GM18498 (cell line): Measurements from ENCODE around the gene MZT2A.
"Not testable (repeated sequence)": the region's sequence is repeated elsewhere in the genome, so short reads cannot be mapped to it uniquely, and the experiment has no call there.

Experiments used
- ATAC-seq: cut with Tn5 transposase; IDR thresholded peaks from one replicate; pipeline ENCODE4 v1.9.1; 2021; ENCODE audit warnings: mild to moderate bottlenecking, moderate library complexity; ENCODE audit not compliant: unreplicated experiment

Gene MZT2A

DNA sequence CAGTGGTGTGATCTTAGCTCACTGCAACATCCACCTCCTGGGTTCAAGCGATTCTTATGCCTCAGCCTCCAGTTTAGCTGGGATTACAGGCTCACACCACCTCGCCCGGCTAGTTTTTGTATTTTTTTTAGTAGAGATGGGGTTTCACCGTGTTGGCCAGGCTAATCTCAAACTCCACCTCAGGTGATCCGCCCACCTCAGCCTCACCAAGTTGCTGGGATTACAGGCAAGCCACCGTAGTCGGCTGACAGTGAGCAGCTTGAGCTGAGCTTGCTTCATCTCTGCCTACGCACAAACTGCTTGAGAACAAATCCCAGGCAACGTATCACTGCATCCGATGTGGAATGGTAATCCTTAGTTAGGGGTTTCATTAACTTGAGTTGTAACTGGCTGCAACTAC lies 24.5 kb downstream of the MZT2A start:
- ATAC-seq, result not testable (repeated sequence)

DNA sequence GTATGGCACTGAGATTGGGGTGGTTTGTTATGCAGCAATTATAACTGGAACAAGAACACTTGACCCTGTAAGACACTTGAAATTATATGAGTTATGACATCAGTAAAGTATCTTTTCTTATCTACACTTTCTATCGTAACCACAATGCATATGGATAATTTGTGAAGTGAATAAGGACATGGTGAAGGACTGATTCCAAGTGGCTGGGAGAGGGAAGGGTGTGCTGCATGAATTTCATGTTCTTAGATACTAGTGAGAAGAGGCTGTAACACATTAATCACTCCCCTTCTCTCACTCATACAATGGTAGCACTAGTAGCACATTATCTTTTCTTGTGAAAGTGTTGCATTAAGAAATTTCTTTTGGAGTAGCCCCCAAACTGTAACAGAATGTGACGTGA lies 37.3 kb downstream of the MZT2A start:
- ATAC-seq, result not testable (repeated sequence)

- peak; percentile 86 for ATAC-seq
Observed at GRCh38 chr2:131451265-131451949, 40.8 kb downstream of the MZT2A start.

GRCh38 chr2:131447981-131448380 lies 44.2 kb downstream of the MZT2A start:
- ATAC-seq, result not testable (repeated sequence)

DNA sequence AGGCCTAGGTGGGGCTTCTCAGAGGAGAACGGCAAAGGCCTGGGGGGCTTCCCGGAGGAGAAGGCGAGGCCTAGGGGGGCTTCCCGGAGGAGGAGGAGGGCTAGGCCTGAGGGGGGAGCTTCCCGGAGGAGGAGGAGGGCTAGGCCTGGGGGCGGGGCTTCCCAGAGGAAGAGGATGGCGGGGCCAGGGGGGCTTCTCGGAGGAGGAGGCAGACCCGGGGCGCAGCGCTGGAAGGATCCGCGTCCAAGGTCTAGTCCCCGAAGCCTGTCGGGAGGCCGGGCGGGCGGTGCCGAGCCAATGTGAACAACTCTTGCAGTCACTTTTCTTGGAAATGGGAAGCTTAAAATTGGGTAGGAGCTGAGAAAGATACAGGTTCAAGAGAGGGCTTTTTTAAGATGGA lies 46.3 kb downstream of the MZT2A start:
- no peak for ATAC-seq

GRCh38 chr2:131445515-131445797 lies 46.7 kb downstream of the MZT2A start:
- ATAC-seq, result not testable (repeated sequence)

DNA sequence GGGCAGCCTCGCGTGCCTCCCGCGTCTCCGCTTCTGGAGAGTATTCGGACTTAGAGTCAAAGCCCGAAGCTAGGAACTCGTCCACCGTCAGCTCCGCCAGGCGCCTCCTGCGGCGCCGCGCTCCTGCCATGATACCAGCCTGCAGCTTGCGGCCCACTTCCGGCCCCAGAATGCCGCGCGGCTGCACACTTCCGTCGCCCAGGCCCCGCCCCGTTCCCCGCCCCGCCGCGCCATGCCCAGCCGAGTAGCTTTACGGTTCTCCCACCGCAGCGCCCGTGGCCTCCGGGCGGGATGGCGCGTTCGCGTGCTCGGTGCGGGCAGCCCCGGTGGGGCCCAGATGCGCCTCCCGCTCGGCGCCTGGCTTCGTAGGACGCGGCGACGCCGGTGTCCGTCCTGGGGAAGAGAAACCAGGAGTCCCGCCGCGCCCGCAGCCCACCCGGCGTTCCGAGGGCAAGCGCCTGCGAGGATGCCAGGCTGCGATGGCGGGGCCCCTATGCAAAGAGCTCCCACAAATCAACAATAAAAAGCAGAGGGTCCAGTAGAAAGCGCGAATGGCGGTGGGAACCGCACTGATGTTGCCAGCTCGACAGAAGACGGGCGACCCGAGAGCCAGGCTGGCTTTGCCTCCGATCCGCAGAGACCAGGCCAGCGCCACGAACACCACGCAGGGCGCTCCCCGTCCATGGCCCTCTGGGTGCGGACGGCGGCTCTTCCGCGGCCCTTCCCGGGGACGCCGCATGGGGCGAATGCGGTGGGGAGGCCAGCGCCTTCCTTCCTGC lies 47.3 kb downstream of the MZT2A start:
- ATAC-seq, result not testable (repeated sequence)

- peak; percentile 71 for ATAC-seq
Observed at GRCh38 chr2:131440742-131441468, 51.3 kb downstream of the MZT2A start.
